HG03439 (cell line): ENCODE data around the gene EFNB1.

Experiments
- ATAC-seq: cut with Tn5 transposase; IDR thresholded peaks from one replicate; pipeline ENCODE4 v1.9.1; 2021; ENCODE audit warnings: mild to moderate bottlenecking, moderate library complexity; ENCODE audit not compliant: unreplicated experiment

The EFNB1 gene

GRCh38 chrX:68842781-68843581, 14.2 kb downstream of the EFNB1 start:
- no peak for ATAC-seq

- no peak for ATAC-seq
Observed at GRCh38 chrX:68843992-68844391, 15.2 kb downstream of the EFNB1 start.

- ATAC-seq = no peak
Observed at GRCh38 chrX:68844581-68844980, 15.8 kb downstream of the EFNB1 start.

GRCh38 chrX:68846536-68846935, 17.7 kb downstream of the EFNB1 start:
- ATAC-seq = no peak

- no peak for ATAC-seq
Observed at GRCh38 chrX:68847172-68847571, 18.4 kb downstream of the EFNB1 start.

GRCh38 chrX:68848189-68848940, 19.5 kb downstream of the EFNB1 start:
- no peak for ATAC-seq

GRCh38 chrX:68851082-68851481, 22.3 kb downstream of the EFNB1 start:
- no peak for ATAC-seq

GRCh38 chrX:68852046-68852445, 23.2 kb downstream of the EFNB1 start:
- ATAC-seq = no peak

GRCh38 chrX:68853665-68854251, 24.9 kb downstream of the EFNB1 start:
- no peak for ATAC-seq

GRCh38 chrX:68865300-68865699, 36.5 kb downstream of the EFNB1 start:
- ATAC-seq = no peak

GRCh38 chrX:68865926-68866325, 37.1 kb downstream of the EFNB1 start:
- ATAC-seq = no peak

GRCh38 chrX:68867458-68868112, 38.8 kb downstream of the EFNB1 start:
- no peak for ATAC-seq

GRCh38 chrX:68868316-68868715, 39.5 kb downstream of the EFNB1 start:
- no peak for ATAC-seq

- no peak for ATAC-seq
Observed at GRCh38 chrX:68868902-68869800, 40.3 kb downstream of the EFNB1 start.

- ATAC-seq = no peak
Observed at GRCh38 chrX:68870357-68870756, 41.5 kb downstream of the EFNB1 start.

- ATAC-seq = no peak
Observed at GRCh38 chrX:68872171-68872570, 43.4 kb downstream of the EFNB1 start.

GRCh38 chrX:68874076-68874475, 45.3 kb downstream of the EFNB1 start:
- no peak for ATAC-seq

GRCh38 chrX:68876731-68877130, 47.9 kb downstream of the EFNB1 start:
- no peak for ATAC-seq

GRCh38 chrX:68877606-68878005, 48.8 kb downstream of the EFNB1 start:
- ATAC-seq = no peak

- no peak for ATAC-seq
Observed at GRCh38 chrX:68878977-68879645, 50.3 kb downstream of the EFNB1 start.
